ENCODE results near the gene TMEM267.
"Not testable (repeated sequence)": the region's sequence is repeated elsewhere in the genome, so short reads cannot be mapped to it uniquely, and the experiment has no call there.

The TMEM267 gene

GRCh38 chr5:43485406-43485805 is 1.7 kb upstream of the TMEM267 start:
- Mint-ChIP-seq H3K27me3 (ENCODE audit: low read depth) (no peaks in the 10 kb centered on the region), H3K4me3 (peak overlapping the region; percentile 31), H3K9me3 (no peaks in the 10 kb centered on the region), H3K36me3 (ENCODE audit: low read depth) (peaks cover 21% of the 10 kb centered on the region), H3K27ac (peak overlapping the region; percentile 82), H3K4me1 (ENCODE audit: low read depth) (peaks cover 33% of the 10 kb centered on the region)
- no peak for DNase-seq (ENCODE audit: low spot score)

- Mint-ChIP-seq H3K27me3 (ENCODE audit: low read depth) (no peaks in the 10 kb centered on the region), H3K4me3 (peak overlapping the region; percentile 98), H3K27ac (peak overlapping the region; percentile 100), H3K36me3 (ENCODE audit: low read depth) (peaks cover 19% of the 10 kb centered on the region), H3K4me1 (ENCODE audit: low read depth) (peaks cover 36% of the 10 kb centered on the region), H3K9me3 (no peaks in the 10 kb centered on the region)
- DNase-seq (ENCODE audit: low spot score): peak; percentile 87
Observed at GRCh38 chr5:43484106-43484849, 613 bp upstream of the TMEM267 start.

GRCh38 chr5:43482490-43483297 is 971 bp downstream of the TMEM267 start:
- Mint-ChIP-seq H3K4me3 (peak overlapping the region; percentile 98), H3K9me3 (no peaks in the 10 kb centered on the region), H3K36me3 (ENCODE audit: low read depth) (peaks cover 12% of the 10 kb centered on the region), H3K4me1 (ENCODE audit: low read depth) (peaks cover 41% of the 10 kb centered on the region), H3K27ac (peak overlapping the region; percentile 100), H3K27me3 (ENCODE audit: low read depth) (no peaks in the 10 kb centered on the region)
- no peak for DNase-seq (ENCODE audit: low spot score)

GRCh38 chr5:43469671-43470391 is 13.8 kb downstream of the TMEM267 start:
- Mint-ChIP-seq H3K9me3 (peaks cover 62% of the 10 kb centered on the region), H3K27ac (no peak overlapping the region)

DNA sequence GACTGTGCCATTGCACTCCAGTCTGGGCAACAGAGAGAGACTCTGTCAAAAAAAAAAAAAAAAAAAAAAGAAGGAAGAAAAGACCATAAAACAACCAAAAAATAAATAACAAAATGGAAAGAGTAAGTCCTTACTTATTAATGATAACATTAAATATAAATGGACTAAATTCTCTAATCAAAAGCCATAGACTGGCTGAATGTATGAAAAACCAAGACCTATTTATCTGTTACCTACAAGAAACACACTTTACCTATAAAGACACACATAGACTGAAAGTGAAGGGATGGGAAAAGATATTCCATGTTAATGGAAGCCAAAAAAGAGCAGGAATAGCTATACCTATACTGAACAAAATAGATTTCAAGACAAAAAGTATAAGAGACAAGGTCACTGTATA is 16.6 kb downstream of the TMEM267 start:
- peaks cover 82% of the 10 kb centered on the region for H3K36me3 Mint-ChIP-seq (ENCODE audit: low read depth)
- H3K9me3 Mint-ChIP-seq: peaks cover 52% of the 10 kb centered on the region
- H3K27me3 Mint-ChIP-seq (ENCODE audit: low read depth): no peaks in the 10 kb centered on the region
- H3K27ac Mint-ChIP-seq: no peak overlapping the region
- DNase-seq (ENCODE audit: low spot score): no peak
- no peak overlapping the region for H3K4me3 Mint-ChIP-seq
- peaks cover 2% of the 10 kb centered on the region for H3K4me1 Mint-ChIP-seq (ENCODE audit: low read depth)

More at GRCh38 chr5:43469671-43470391, 13.8 kb downstream of the TMEM267 start:
- Mint-ChIP-seq H3K4me1 (ENCODE audit: low read depth) (peaks cover 2% of the 10 kb centered on the region), H3K4me3 (no peak overlapping the region), H3K36me3 (ENCODE audit: low read depth) (peaks cover 88% of the 10 kb centered on the region), H3K27me3 (ENCODE audit: low read depth) (no peaks in the 10 kb centered on the region)
- no peak for DNase-seq (ENCODE audit: low spot score)

- H3K4me1 Mint-ChIP-seq (ENCODE audit: low read depth); H3K27ac Mint-ChIP-seq; DNase-seq (ENCODE audit: low spot score); H3K4me3 Mint-ChIP-seq; H3K27me3 Mint-ChIP-seq (ENCODE audit: low read depth): not testable (repeated sequence)
- Mint-ChIP-seq H3K9me3 (peaks cover 39% of the 10 kb centered on the region), H3K36me3 (ENCODE audit: low read depth) (peaks cover 81% of the 10 kb centered on the region)
Observed at GRCh38 chr5:43465455-43465854, 18.2 kb downstream of the TMEM267 start.

DNA sequence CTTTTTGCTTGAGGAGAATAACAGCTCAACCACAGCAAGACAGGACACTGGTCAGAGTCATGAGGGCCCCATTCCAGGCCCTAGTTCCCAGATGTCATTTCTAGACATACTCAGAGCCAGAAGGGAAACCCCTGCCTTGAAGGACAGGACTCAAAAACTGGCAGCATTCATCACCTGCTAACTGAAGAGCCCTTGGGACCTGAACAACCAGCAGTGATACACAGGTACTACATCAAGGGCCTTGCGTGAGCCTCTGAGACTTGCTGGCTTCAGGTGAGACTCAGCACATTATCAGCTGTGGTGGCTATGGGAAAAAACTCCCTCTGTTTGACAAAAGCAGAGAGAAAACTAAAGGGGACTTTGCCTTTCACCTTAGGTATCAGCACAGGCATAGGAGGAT is 22.6 kb downstream of the TMEM267 start:
- Mint-ChIP-seq H3K4me3 (no peak overlapping the region), H3K36me3 (ENCODE audit: low read depth) (peaks cover 65% of the 10 kb centered on the region), H3K9me3 (peaks cover 14% of the 10 kb centered on the region), H3K27me3 (ENCODE audit: low read depth) (no peaks in the 10 kb centered on the region), H3K27ac (no peak overlapping the region), H3K4me1 (ENCODE audit: low read depth) (peaks cover 2% of the 10 kb centered on the region)
- DNase-seq (ENCODE audit: low spot score): no peak

DNA sequence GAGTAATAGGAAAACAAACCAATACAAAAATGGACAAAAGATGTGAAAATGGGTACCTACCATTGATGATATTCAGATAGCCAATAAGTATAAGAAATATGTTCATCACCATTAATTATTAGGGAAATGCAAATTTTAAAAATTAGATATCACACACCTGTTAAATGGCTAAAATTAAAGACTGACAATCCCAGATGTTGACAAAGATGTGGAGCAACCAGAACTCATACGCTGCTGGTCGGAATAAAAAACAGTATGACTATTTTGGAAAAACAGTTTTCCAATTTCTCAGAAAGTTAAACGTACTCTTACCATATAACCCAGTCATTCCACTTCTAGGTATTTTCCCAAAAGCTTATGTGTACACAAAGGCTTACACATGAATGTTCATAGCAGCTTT is 27.1 kb downstream of the TMEM267 start:
- H3K27me3 Mint-ChIP-seq (ENCODE audit: low read depth): no peaks in the 10 kb centered on the region
- no peak overlapping the region for H3K27ac Mint-ChIP-seq
- DNase-seq (ENCODE audit: low spot score): no peak
- peaks cover 51% of the 10 kb centered on the region for H3K36me3 Mint-ChIP-seq (ENCODE audit: low read depth)
- no peak overlapping the region for H3K4me3 Mint-ChIP-seq
- H3K4me1 Mint-ChIP-seq (ENCODE audit: low read depth): peaks cover 2% of the 10 kb centered on the region
- H3K9me3 Mint-ChIP-seq: peaks cover 15% of the 10 kb centered on the region

DNA sequence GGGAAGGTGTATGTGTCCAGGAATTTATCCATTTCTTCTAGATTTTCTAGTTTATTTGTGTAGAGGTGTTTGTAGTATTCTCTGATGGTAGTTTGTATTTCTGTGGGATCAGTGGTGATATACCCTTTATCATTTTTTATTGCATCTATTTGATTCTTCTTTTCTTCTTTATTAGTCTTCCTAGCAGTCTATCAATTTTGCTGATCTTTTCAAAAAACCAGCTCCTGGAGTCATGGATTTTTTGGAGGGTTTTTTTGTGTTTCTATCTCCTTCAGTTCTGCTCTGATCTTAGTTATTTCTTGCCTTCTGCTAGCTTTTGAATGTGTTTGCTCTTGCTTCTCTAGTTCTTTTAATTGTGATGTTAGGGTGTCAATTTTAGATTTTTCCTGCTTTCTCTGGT is 42.1 kb downstream of the TMEM267 start:
- peaks cover 55% of the 10 kb centered on the region for H3K9me3 Mint-ChIP-seq
- H3K4me3 Mint-ChIP-seq; H3K4me1 Mint-ChIP-seq (ENCODE audit: low read depth); H3K27ac Mint-ChIP-seq; DNase-seq (ENCODE audit: low spot score); H3K27me3 Mint-ChIP-seq (ENCODE audit: low read depth): not testable (repeated sequence)
- H3K36me3 Mint-ChIP-seq (ENCODE audit: low read depth): peaks cover 28% of the 10 kb centered on the region

- Mint-ChIP-seq H3K36me3 (ENCODE audit: low read depth) (peaks cover 2% of the 10 kb centered on the region), H3K9me3 (peaks cover 38% of the 10 kb centered on the region), H3K4me3 (no peak overlapping the region), H3K27ac (no peak overlapping the region), H3K27me3 (ENCODE audit: low read depth) (no peaks in the 10 kb centered on the region), H3K4me1 (ENCODE audit: low read depth) (no peaks in the 10 kb centered on the region)
- DNase-seq (ENCODE audit: low spot score): no peak
Observed at GRCh38 chr5:43437062-43437660, 46.5 kb downstream of the TMEM267 start.

GRCh38 chr5:43433382-43433781 is 50.3 kb downstream of the TMEM267 start:
- Mint-ChIP-seq H3K4me1 (ENCODE audit: low read depth) (no peaks in the 10 kb centered on the region), H3K9me3 (peaks cover 11% of the 10 kb centered on the region), H3K27me3 (ENCODE audit: low read depth) (no peaks in the 10 kb centered on the region), H3K27ac (no peak overlapping the region), H3K36me3 (ENCODE audit: low read depth) (no peaks in the 10 kb centered on the region), H3K4me3 (no peak overlapping the region)
- no peak for DNase-seq (ENCODE audit: low spot score)

DNA sequence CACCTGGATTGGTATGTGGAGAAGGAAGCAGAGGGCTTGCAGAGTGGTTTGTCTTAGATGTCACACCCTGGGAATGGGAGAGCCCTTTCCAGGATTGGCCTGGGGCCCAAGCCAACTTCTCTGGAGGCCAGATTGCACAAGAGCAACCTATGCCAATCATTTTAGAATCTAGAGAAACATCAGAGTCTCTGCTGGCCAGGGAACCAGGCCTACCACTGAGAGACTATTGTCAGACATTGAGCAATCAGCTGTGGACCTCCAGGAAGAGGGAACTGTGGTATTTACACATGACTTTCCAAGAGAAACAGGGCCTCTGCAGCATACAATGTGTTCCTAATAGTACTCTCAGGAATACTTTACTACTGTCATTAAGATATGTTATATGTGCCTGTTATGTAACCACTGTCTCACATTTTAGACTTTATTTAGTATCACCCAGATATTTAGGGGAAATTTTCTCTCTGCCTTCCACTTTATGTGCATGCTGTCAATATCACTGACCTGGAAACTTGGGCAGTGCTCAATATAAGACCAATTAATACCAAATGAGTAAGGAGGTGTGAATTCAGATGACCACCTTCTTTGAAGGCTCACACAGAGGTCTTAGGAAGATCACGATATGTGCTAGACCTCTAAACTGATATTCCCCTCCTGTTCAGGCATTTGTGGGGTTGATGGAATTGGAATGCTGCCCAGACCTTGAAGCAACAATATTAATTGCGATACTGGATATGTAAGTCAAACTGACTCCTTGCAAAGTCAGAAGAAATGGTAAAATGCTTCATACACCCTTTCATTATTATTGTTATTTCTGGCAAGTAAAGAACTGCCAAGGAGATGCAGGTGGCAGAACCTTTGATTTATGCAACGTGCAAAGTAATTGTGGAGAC is 50.9 kb downstream of the TMEM267 start:
- H3K4me1 Mint-ChIP-seq (ENCODE audit: low read depth): no peaks in the 10 kb centered on the region
- no peaks in the 10 kb centered on the region for H3K36me3 Mint-ChIP-seq (ENCODE audit: low read depth)

GRCh38 chr5:43429706-43430105 is 54.0 kb downstream of the TMEM267 start:
- H3K36me3 Mint-ChIP-seq (ENCODE audit: low read depth): no peaks in the 10 kb centered on the region
- H3K27me3 Mint-ChIP-seq (ENCODE audit: low read depth): no peaks in the 10 kb centered on the region
- no peaks in the 10 kb centered on the region for H3K9me3 Mint-ChIP-seq
- DNase-seq (ENCODE audit: low spot score): no peak
- H3K27ac Mint-ChIP-seq: no peak overlapping the region
- H3K4me1 Mint-ChIP-seq (ENCODE audit: low read depth): no peaks in the 10 kb centered on the region
- no peak overlapping the region for H3K4me3 Mint-ChIP-seq

More for the DNA sequence above, 50.9 kb downstream of the TMEM267 start:
- Mint-ChIP-seq H3K27ac (no peak overlapping the region), H3K27me3 (ENCODE audit: low read depth) (no peaks in the 10 kb centered on the region), H3K9me3 (peaks cover 5% of the 10 kb centered on the region), H3K4me3 (no peak overlapping the region)
- no peak for DNase-seq (ENCODE audit: low spot score)
